HG02759 (cell line): ENCODE measurements around the gene SMIM35.
"Not testable (repeated sequence)": the region's sequence is repeated elsewhere in the genome, so short reads cannot be mapped to it uniquely, and the experiment has no call there.

ENCODE experiments used
- ATAC-seq: cut with Tn5 transposase; IDR thresholded peaks from one replicate; pipeline ENCODE4 v1.9.1; 2021; ENCODE audit warnings: mild to moderate bottlenecking, moderate library complexity; ENCODE audit not compliant: unreplicated experiment

The SMIM35 gene

GRCh38 chr11:118082880-118083552, 3.7 kb downstream of the SMIM35 start:
- ATAC-seq = no peak

- ATAC-seq = no peak
Measured at GRCh38 chr11:118081241-118081958, 5.4 kb downstream of the SMIM35 start.

DNA sequence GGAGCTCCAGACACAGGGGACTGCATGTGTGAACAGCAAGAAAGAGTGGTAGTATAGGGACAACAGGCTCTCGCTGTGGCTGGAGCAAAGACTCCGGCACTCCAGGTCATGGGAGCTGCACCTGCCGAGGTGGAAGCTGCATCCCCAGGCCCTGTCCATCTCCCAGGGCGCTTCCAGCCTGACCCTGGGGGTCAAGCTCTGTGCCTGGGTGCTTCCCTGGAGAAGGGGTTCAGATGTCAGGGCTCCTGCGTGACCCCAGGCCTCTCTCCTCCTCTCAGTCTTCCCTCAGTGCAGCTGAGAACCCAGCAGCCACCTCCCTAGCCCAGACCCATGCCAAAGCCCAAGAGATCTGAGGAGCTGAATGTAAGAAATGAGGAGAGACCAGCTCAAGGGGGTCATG, 6.5 kb downstream of the SMIM35 start:
- ATAC-seq = no peak

DNA sequence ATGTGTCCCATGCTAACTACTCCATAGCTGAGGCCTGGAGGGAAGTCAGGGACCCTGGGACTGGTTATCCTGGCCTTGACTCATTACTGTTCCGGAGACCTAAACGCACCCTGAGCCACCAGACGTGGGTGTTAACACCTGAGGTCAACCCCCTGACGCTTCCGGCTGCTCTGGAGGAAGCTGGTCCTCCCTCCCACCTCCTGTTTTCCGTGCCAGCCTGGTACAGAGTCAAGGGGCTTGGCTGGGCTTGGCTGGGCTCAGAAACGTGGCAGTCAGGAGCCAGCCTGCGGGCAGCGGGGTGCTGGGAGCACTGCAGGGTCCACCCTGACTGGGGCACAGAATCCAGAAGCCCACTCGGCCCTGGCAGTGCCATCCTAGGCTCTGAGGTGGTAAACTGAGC, 7.3 kb downstream of the SMIM35 start:
- no peak for ATAC-seq

DNA sequence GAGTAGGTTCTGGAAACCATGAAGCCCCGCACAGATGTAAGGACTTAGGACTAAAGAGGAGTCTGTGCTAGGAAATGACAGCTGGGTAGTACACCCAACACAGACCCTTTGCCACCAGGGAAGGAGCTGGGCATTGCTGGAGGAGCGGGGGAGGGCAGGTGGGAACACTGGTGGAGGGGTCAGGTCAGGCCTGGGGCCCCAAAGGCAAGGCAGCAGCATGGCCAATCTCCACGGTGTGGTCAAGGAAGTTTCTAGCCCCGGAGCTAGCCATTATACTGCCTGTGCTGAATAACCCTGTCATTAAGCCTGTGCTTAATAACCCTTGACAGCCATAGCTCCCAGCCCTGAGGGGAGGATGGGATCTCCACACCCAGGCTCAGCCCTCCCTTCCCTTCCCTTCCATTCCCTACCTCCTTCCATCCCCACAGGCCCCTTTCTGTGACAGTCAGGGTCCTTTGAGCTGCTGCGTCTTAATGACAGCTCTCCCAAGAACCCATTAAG, 7.8 kb downstream of the SMIM35 start:
- no peak for ATAC-seq

- ATAC-seq = no peak
Measured at GRCh38 chr11:118076754-118077281, 9.9 kb downstream of the SMIM35 start, which contains the start of gene TMPRSS4. TSS of gene TMPRSS4 (plus strand) at chr11:118077078. CDS start at chr11:118077303, 225 bp downstream.

- no peak for ATAC-seq
Measured at GRCh38 chr11:118074785-118075184, 12.0 kb downstream of the SMIM35 start.

GRCh38 chr11:118074091-118074685, 12.6 kb downstream of the SMIM35 start:
- ATAC-seq = no peak

DNA sequence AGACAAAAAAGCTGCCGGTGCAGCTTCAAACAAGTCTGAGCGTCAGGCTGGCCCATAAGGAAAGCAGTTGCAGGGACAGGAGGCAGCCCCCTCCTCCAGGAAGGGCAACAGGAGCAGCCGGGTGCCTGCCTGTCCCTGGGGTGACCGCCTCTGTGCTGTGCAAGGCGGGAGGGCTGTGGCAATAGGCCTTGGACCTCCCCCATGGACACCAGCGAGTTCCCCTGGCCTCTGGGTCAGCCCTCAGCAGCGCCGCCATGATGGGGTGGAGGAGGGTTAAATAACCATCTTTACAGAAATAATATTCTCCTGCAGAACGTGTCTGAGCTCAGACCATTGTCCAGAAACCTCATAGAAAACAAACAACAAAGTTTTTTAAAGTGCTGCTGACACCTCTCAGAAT, 13.2 kb downstream of the SMIM35 start:
- ATAC-seq = no peak

GRCh38 chr11:118071416-118072030, 15.2 kb downstream of the SMIM35 start:
- ATAC-seq = no peak

GRCh38 chr11:118068945-118069612, 17.7 kb downstream of the SMIM35 start:
- ATAC-seq = no peak

DNA sequence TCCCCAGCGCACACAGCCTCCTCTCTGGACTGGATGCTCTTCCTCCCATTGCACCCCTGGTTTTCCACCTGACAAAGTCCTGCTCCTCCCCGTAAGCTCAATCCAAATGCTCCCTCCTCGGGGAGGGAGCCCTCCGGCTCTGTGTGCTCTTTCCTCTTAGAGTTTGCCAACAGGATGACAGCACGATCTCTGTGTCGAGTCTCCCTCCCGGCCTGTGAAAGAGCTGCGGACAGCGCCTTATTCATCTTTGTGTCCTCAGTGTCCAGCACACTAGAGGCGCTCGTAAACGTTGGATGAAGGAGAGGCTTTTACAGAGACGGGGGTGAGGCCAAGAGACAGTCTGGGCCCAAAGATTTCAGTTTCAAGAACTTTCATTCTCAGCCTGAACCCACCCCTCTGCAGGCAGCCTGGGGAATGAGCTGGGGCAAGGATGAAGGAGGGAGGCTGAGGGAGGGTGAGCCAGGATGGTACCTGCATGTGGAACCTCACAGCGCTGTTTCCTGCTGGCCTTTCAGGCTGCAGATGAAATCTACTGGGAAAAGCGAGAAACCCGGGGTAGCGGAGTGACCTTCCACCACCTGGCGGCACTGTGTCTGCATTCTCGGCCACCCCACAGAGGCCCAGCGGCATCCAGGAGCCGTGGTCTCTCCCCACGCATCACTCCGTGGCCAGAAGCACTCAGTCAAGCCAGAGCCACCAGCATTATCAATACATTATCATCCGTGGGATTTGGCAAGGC, 18.4 kb downstream of the SMIM35 start:
- ATAC-seq = no peak

GRCh38 chr11:118067006-118067405, 19.8 kb downstream of the SMIM35 start:
- no peak for ATAC-seq

DNA sequence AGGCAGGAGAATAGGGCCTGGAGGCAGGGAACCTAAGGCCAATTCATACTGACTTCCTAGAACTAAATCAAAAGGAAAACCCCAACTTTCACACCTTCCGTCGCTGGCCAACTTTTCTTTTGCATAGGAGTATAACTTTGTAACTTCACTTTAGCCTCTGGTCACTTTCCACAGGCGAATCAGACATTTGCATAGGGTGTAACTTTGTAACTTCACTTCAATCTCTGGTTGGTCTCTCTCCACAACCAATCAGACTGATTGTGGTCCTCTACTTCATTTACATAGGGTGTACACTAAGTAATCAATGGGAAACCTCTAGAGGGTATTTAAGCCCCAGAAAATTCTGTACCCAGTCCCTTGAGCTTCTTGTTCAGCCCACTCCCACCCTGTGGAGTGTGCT, 21.4 kb downstream of the SMIM35 start:
- ATAC-seq = no peak

- ATAC-seq = no peak
Measured at GRCh38 chr11:118064956-118065355, 21.8 kb downstream of the SMIM35 start.

DNA sequence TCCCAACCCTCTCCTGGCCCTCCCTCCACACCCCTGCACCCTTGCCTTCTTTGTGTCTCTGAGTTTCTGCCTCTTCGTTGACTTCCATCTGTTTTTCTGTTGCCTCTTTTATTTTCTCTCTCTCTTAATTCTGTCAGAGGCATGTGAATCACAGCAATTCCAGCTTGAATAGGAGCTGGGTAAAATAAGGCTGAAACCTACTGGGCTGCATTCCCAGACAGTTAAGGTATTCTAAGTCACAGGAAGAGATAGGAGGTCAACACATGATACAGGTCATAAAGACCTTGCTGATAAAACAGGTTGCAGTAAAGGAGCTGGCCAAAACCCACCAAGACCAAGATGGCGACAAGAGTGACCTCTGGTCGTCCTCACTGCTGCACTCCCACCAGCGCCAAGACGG, 24.1 kb downstream of the SMIM35 start:
- ATAC-seq = not testable (repeated sequence)

DNA sequence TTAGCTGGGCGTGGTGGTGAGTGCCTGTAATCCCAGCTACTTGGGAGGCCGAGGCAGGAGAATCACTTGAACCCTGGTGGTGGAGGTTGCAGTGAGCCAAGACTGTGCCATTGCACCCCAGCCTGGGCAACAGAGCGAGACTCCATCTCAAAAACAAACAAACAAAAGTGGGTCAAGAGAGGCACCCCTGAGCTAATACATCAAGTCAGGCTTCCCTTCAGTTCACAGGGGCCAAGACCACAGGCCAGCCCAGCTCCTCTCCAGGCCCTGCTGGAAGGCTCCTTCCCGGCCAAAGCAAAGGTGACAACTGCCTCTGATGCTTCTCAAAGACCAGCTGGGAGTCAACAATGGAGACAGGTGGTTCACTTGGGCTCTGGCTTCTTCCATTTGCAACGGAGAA, 24.6 kb downstream of the SMIM35 start:
- ATAC-seq = not testable (repeated sequence)

DNA sequence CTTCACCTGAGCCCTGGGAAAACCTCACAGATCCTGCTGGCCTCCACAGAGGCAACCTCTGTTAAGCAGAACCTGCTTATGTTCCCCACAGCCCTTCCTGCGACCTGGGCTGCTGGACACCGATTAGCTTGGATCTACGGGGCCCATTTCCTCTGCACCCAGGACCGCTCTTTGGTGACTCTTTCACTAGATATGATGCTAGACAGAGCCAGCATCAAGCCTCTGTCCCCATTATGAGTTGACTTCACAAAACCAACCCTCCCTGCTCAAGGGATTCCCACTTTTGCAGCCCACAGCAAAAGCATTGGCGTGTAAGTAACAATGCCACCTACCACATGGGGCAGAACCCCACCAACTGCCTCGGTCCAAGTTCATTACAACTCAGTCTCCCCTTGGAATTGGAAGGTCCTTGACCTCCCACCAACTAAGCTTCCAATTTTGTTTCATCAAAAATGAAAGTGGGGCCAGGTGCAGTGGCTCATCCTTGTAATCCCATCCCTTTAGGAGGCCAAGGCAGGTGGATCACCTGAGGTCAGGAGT, 25.1 kb downstream of the SMIM35 start:
- ATAC-seq = no peak

DNA sequence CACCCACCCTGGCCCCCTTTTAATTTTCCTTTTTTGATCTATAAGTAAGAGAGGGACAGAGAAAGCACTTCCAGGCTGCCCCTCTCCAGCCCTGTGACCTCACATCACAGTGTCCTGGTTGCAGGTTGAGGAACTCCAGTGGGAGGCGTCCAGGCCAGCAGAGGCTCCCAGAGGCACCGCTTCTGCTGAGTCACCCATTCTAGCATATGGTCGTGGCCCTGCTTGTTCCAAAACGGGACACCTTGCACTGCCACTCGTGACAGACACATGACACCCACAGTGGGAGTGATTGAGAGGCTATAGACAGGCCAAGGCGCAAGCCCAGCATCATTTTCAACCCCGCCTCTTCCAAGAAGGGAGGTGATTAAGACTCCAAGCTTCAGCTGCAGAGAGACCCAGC, 25.9 kb downstream of the SMIM35 start:
- no peak for ATAC-seq
